IPS-18c (cell line): ENCODE results near the gene ST3GAL2.
"Not testable (repeated sequence)": the region's sequence is repeated elsewhere in the genome, so short reads cannot be mapped to it uniquely, and the experiment has no call there.

Experiments used
- H3K4me3 ChIP-seq: 2 replicates; pipeline ENCODE4 v1.7.0; 2013; ENCODE audit warnings: low read depth, mild to moderate bottlenecking, low read length, moderate library complexity; ENCODE audit not compliant: insufficient read depth
- H3K9me3 ChIP-seq: one replicate; pipeline ENCODE4 v1.6.1; 2013; ENCODE audit warnings: mild to moderate bottlenecking, low read length, moderate library complexity; ENCODE audit not compliant: control insufficient read depth, insufficient read depth

The ST3GAL2 gene

DNA sequence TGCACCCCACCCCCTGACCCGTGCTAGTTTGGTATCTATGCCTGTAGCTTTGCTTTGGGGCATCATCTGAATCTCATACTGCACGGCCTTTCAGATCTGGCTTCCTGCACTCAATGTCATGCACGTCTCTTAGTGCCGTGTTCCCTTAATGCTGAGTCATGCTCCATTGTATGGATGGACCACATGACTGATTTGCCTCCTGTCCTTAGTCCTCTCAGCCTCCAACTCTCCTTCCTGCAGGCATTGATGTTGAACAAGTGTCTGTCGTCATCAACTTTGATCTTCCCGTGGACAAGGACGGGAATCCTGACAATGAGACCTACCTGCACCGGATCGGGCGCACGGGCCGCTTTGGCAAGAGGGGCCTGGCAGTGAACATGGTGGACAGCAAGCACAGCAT is 106.2 kb downstream of the ST3GAL2 start:
- H3K4me3 ChIP-seq, H3K9me3 ChIP-seq: not testable (repeated sequence)

DNA sequence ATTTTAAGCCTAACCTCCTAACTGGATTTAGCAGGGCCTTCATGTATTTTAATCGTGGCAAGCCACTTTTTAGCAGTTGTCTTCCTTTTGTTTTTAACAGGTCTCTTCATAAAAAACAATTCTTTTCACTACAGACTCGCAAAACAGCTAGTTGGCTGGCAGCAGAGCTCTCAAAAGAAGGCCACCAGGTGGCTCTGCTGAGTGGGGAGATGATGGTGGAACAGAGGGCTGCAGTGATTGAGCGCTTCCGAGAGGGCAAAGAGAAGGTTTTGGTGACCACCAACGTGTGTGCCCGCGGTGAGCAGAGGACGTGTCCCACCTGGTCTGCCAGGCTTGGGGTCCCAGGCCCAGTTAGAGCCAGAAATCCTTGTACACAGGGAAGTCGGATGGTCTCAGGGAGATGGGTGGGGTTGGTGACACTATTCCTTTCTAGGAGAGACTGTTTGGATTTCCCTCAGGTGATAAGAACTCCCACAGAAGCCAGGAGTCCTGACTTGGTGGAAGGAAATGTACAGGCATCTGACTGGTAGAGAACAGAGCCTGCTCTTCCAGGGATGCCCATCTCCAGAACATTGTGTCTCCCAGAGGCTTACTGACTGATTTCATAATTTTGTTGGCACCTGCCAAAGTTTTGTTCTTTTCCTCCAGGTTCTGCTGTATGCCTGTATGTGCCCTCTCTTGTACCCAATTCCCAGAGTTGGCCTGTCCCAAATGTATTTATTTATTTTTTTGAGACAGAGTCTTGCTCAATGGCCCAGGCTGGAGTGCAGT is 107.1 kb downstream of the ST3GAL2 start:
- Histone ChIP-seq H3K4me3 (no peak overlapping the region), H3K9me3 (peaks cover 2% of the 10 kb centered on the region)

DNA sequence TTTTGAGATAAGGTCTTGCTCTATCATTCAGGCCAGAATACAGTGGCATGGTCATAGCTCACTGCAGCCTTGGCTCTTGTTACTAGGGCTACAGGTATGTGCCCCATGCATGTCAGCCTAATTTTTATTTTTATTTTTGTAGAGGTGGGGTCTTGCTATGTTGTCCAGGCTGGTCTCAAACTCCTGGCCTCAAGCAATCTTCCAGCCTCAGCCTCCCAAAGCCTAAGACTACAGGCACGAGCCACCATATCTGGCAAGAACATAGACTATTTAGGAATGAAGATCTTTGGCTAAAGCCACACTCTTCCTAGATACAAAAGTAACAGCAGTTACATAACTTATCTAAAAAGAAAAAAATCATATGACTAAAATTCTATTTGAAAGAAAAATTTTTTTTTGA is 107.8 kb downstream of the ST3GAL2 start:
- no peak overlapping the region for H3K4me3 ChIP-seq
- H3K9me3 ChIP-seq: peaks cover 2% of the 10 kb centered on the region
